ENCODE results near the gene PXDN.

DNA sequence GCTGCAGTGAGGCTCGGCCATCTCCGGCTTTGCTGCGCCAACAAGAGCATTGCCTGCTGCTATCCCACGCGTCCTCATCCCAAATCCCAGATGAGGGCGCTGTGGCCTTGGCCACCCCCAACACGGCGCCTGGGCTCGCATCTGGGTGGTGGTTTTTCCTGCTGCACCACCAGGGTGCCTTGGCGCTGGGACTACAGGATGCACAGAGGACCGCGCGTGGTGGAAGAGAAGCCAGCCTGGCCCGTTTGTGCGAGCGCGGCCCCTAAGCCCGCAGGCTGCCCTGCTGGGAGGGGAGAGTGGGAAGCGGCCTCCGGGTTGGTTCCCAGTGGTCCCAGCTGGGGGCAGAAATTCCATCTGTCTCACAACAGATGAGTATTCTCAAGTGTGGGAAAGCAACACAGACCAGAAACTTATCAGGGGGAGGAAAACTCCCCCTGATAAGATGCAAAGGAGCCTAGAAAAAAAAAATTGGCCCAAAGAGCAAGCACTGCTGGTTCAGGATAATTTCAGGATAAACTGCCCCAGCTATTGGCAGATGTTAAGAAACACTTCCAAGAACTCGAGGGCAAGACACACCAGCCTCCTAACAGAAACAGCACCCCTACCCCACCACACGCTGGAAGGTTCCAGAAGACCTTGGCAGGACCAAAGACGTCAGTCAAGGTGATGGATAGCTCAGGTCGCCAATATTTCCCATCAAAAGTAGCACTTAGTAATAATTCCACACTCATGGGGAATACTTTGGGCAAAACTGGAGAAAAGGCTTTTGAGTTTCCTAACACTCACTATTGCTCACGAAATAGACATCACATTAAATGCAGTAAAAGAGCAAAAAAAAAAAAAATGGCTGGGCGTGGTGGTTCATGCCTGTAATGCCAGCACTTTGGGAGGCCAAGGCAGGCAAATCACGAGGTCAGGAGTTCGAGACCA lies 152.1 kb downstream of the PXDN start:
- TF ChIP-seq, protein P1, sequence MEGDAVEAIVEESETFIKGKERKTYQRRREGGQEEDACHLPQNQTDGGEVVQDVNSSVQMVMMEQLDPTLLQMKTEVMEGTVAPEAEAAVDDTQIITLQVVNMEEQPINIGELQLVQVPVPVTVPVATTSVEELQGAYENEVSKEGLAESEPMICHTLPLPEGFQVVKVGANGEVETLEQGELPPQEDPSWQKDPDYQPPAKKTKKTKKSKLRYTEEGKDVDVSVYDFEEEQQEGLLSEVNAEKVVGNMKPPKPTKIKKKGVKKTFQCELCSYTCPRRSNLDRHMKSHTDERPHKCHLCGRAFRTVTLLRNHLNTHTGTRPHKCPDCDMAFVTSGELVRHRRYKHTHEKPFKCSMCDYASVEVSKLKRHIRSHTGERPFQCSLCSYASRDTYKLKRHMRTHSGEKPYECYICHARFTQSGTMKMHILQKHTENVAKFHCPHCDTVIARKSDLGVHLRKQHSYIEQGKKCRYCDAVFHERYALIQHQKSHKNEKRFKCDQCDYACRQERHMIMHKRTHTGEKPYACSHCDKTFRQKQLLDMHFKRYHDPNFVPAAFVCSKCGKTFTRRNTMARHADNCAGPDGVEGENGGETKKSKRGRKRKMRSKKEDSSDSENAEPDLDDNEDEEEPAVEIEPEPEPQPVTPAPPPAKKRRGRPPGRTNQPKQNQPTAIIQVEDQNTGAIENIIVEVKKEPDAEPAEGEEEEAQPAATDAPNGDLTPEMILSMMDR (IDR thresholded peaks at IDR 0.05; ENCODE audit: borderline replicate concordance, extremely low read depth, low read length, poor library complexity, severe bottlenecking), result no peak
- TF ChIP-seq EZH2 (IDR thresholded peaks at IDR 0.05; ENCODE audit: borderline replicate concordance, low read depth, low read length, severe bottlenecking), result no peak
